Colonic mucosa (tissue), 4 donors: ENCODE data around the gene FGB. TPM values are rescaled to one million over a fixed set of nuclear protein-coding genes. Genes with fewer than 3 reads are reported as not detected.

Experiments used
- DNase-seq: peaks from one replicate; pipeline ENCODE4 v3.0.0-alpha.2; 2020
- H3K27ac ChIP-seq: fragments of 200-600 bp; one replicate; pipeline ENCODE4 v1.8.0; 2021
- H3K27me3 ChIP-seq: fragments of 200-600 bp; one replicate; pipeline ENCODE4 v1.8.0; 2021
- H3K36me3 ChIP-seq: fragments of 200-600 bp; one replicate; pipeline ENCODE4 v1.8.0; 2021
- H3K4me1 ChIP-seq: fragments of 200-600 bp; one replicate; pipeline ENCODE4 v1.8.0; 2021; ENCODE audit warnings: mild to moderate bottlenecking
- H3K4me3 ChIP-seq: fragments of 200-600 bp; one replicate; pipeline ENCODE4 v1.8.0; 2021
- H3K9ac ChIP-seq, 2 donors: one replicate each; pipeline ENCODE4 v1.7.0; 2013; ENCODE audit warnings: control low read depth in 2 of 2, low read depth in 2 of 2, low read length in 2 of 2
- H3K9me3 ChIP-seq: fragments of 200-600 bp; one replicate; pipeline ENCODE4 v1.8.0; 2021
- CTCF ChIP-seq: fragments of 200-600 bp; IDR thresholded peaks from one replicate; pipeline ENCODE4 v1.8.0; 2022; ENCODE audit warnings: antibody characterized with exemption, mild to moderate bottlenecking
- intact Hi-C: fragments of 100-400 bp; cut with DNase I; formaldehyde crosslinking; loops from one replicate; pipeline ENCODE4 v1.14.1; 2022
- total RNA-seq, 2 donors: library from RNA; stranded (reverse); fragmentation: NEBNext Ultra II Directional in 1 of 2; extraction: Animal tissue kit (Norgen Biotek cat#: 25700) in 1 of 2; gene quantifications; one replicate each; pipeline ENCODE4 v1.2.1, GENCODE V29; 2021
- donor health status: healthy.
- donor health status: DM: no; HTN: no; CAD: no.
- donor health status: DM: no; HTN: no; CAD: no.

Gene FGB
- total RNA-seq, 2 donors from 2014 or later, result 0.13 to 6.2 TPM

GRCh38 chr4:154597798-154598774, 35.3 kb downstream of the FGB start:
- H3K9ac ChIP-seq, result no peak overlapping the region
- H3K27me3 ChIP-seq, result no peaks in the 10 kb centered on the region
- H3K36me3 ChIP-seq, result no peaks in the 10 kb centered on the region
- H3K4me1 ChIP-seq, result no peaks in the 10 kb centered on the region
- H3K9me3 ChIP-seq, result no peaks in the 10 kb centered on the region
- intact Hi-C loops, result no loop called here
- TF ChIP-seq CTCF, result no peak
- no peak overlapping the region for H3K27ac ChIP-seq
- DNase-seq, result no peak
- no peak overlapping the region for H3K4me3 ChIP-seq

GRCh38 chr4:154602404-154603020, 39.7 kb downstream of the FGB start:
- intact Hi-C loops, result no loop called here
- Histone ChIP-seq H3K27ac (no peak overlapping the region), H3K27me3 (no peaks in the 10 kb centered on the region)

GRCh38 chr4:154603033-154603943, 40.5 kb downstream of the FGB start:
- Histone ChIP-seq H3K4me1 (no peaks in the 10 kb centered on the region), H3K27me3 (no peaks in the 10 kb centered on the region), H3K36me3 (no peaks in the 10 kb centered on the region), H3K27ac (no peak overlapping the region), H3K9ac (no peak overlapping the region), H3K9me3 (no peaks in the 10 kb centered on the region), H3K4me3 (no peak overlapping the region)
- intact Hi-C loops, result no loop called here
- no peak for DNase-seq
- no peak for TF ChIP-seq CTCF

More at GRCh38 chr4:154602404-154603020, 39.7 kb downstream of the FGB start:
- no peak overlapping the region for H3K4me3 ChIP-seq
- no peak for DNase-seq
- no peak overlapping the region for H3K9ac ChIP-seq
- no peaks in the 10 kb centered on the region for H3K36me3 ChIP-seq
- TF ChIP-seq CTCF, result no peak
- no peaks in the 10 kb centered on the region for H3K9me3 ChIP-seq
- no peaks in the 10 kb centered on the region for H3K4me1 ChIP-seq

GRCh38 chr4:154604696-154605200, 41.9 kb downstream of the FGB start:
- Histone ChIP-seq H3K9me3 (no peaks in the 10 kb centered on the region), H3K9ac (no peak overlapping the region), H3K36me3 (no peaks in the 10 kb centered on the region), H3K4me3 (no peak overlapping the region), H3K4me1 (no peaks in the 10 kb centered on the region), H3K27me3 (no peaks in the 10 kb centered on the region), H3K27ac (no peak overlapping the region)
- DNase-seq, result no peak
- intact Hi-C loops, result no loop called here
- TF ChIP-seq CTCF, result no peak
